ENCODE results near the gene FAM78A.
A peak's percentile ranks its signal among the peaks of the same experiment; 100 is the strongest.

The FAM78A gene

GRCh38 chr9:131282688-131283422 lies 6.5 kb upstream of the FAM78A start:
- no peak for DNase-seq (ENCODE audit: insufficient read length, low spot score)
- no peak for FAIRE-seq
- TF ChIP-seq PAX5 (IDR thresholded peaks at IDR 0.05; ENCODE audit: insufficient read depth, low read length, severe bottlenecking) (no peak), SPI1 (IDR thresholded peaks at IDR 0.05; ENCODE audit: low read depth, low read length) (no peak), POLR2A (IDR thresholded peaks at IDR 0.05; ENCODE audit: low read depth, low read length) (no peak)

DNA sequence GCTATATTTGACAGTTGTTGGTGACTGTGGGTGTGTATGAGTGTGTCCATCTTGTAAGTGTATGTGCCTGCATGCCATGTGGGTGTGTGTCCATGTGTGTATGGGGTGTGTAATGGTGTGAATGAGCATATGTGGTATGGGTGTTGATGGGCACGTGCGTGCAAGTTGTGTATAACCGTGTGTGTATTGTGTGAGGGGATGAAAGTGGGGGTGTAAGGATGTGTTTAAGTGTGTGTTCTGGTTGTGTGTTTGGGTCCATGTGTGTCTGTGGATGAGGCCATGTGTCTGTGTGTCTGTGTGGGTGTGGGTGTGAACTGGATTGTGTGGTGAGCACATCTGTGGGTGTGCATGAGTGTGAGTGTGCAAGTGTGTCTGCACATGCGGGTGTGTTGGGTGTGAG lies 5.9 kb upstream of the FAM78A start:
- no peak for TF ChIP-seq SPI1 (IDR thresholded peaks at IDR 0.05; ENCODE audit: low read depth, low read length)
- FAIRE-seq (no peak), DNase-seq (ENCODE audit: insufficient read length, low spot score) (no peak)

- TF ChIP-seq POLR2A (IDR thresholded peaks at IDR 0.05; ENCODE audit: low read depth, low read length) (no peak), TAF1 (IDR thresholded peaks at IDR 0.05; ENCODE audit: low read depth, low read length) (no peak), POU2F2 (IDR thresholded peaks at IDR 0.05; ENCODE audit: low read depth, low read length) (no peak), SPI1 (IDR thresholded peaks at IDR 0.05; ENCODE audit: low read depth, low read length) (no peak), PAX5 (IDR thresholded peaks at IDR 0.05; ENCODE audit: insufficient read depth, low read length, severe bottlenecking) (no peak), POLR2AphosphoS5 (IDR thresholded peaks at IDR 0.05; ENCODE audit: low read depth, low read length) (no peak)
- DNase-seq (ENCODE audit: insufficient read length, low spot score): no peak
- FAIRE-seq: no peak
Measured at GRCh38 chr9:131281119-131281965, 5.0 kb upstream of the FAM78A start.

GRCh38 chr9:131280660-131281059 lies 4.3 kb upstream of the FAM78A start:
- TF ChIP-seq POLR2AphosphoS5 (IDR thresholded peaks at IDR 0.05; ENCODE audit: low read depth, low read length) (no peak), POLR2A (IDR thresholded peaks at IDR 0.05; ENCODE audit: low read depth, low read length) (no peak), POU2F2 (IDR thresholded peaks at IDR 0.05; ENCODE audit: low read depth, low read length) (no peak), PAX5 (IDR thresholded peaks at IDR 0.05; ENCODE audit: insufficient read depth, low read length, severe bottlenecking) (no peak), SPI1 (IDR thresholded peaks at IDR 0.05; ENCODE audit: low read depth, low read length) (no peak)
- DNase-seq (ENCODE audit: insufficient read length, low spot score) (no peak), FAIRE-seq (no peak)

DNA sequence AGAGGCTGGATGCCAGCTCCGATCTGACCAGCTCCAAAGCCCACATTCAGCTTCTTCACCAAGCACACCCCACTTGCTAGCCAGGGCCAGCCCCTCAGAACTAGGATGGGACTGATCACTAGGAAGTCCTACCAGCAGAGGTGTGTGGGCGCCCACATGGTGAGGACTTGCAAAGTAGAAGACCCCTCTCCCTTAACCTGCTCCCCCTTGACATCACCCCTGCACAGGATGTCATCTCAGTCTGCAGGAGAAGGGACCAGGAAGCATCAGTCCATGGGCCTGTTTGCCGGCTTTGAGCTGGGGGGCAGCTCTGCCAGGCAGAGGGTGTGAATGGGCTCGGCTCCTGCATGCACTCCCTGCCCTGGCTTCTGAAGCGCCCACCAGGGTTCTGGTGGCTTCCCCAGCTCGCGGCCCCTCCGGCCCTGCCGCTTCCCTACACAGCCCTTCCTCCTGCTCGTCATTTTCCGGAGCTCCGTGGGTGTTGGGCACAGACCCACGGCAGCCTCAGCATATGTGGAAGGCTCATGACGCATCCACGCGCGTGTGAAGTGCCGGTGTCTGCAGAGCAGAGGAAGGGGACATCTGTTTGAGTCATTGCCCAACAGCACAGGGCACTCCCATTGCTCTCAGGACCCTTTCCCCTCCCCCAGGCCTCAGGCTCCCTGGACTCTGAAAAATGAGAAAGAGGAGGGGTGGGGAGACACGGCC lies 3.7 kb upstream of the FAM78A start:
- no peak for FAIRE-seq
- TF ChIP-seq PAX5 (IDR thresholded peaks at IDR 0.05; ENCODE audit: insufficient read depth, low read length, severe bottlenecking): no peak
- no peak for TF ChIP-seq SPI1 (IDR thresholded peaks at IDR 0.05; ENCODE audit: low read depth, low read length)
- TF ChIP-seq POLR2AphosphoS5 (IDR thresholded peaks at IDR 0.05; ENCODE audit: low read depth, low read length): no peak
- no peak for TF ChIP-seq POLR2A (IDR thresholded peaks at IDR 0.05; ENCODE audit: low read depth, low read length)
- no peak for TF ChIP-seq TAF1 (IDR thresholded peaks at IDR 0.05; ENCODE audit: low read depth, low read length)
- no peak for TF ChIP-seq POU2F2 (IDR thresholded peaks at IDR 0.05; ENCODE audit: low read depth, low read length)
- no peak for DNase-seq (ENCODE audit: insufficient read length, low spot score)

DNA sequence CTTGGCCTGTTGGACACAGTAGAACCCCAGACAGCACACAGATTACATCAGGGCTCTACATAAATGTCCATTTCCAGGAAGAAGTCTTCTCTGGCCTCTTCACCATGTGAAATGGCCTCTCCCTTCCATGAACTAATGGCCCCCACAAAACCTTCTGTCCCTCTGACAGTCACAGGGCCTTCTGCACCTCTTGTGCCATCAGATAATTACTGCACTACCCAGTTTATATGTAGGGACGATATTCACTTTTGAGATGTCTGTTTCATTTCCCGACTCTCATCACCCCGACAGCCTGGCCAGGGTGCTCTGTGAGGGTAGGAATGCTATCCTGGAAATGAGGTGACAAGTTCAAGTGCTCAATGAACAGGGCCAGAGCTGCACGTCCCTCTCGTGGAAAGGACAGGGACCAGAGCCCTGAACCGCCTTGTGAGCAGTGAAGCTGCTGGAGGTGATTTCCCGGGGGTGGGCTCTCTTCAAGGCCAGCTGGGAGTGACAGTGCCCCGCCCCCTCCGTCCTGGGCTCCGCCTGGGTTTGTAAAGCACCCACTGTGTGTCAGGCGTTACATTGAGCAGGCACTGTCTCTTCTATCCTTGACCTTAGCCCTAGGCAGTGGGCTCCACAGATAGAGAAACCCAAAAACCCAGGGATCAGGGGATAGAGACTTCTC lies 3.0 kb upstream of the FAM78A start:
- TF ChIP-seq PAX5 (IDR thresholded peaks at IDR 0.05; ENCODE audit: insufficient read depth, low read length, severe bottlenecking) (no peak), POLR2A (IDR thresholded peaks at IDR 0.05; ENCODE audit: low read depth, low read length) (no peak), TAF1 (IDR thresholded peaks at IDR 0.05; ENCODE audit: low read depth, low read length) (no peak), POU2F2 (IDR thresholded peaks at IDR 0.05; ENCODE audit: low read depth, low read length) (no peak), SPI1 (IDR thresholded peaks at IDR 0.05; ENCODE audit: low read depth, low read length) (no peak), POLR2AphosphoS5 (IDR thresholded peaks at IDR 0.05; ENCODE audit: low read depth, low read length) (no peak)
- DNase-seq (ENCODE audit: insufficient read length, low spot score) (no peak), FAIRE-seq (no peak)

DNA sequence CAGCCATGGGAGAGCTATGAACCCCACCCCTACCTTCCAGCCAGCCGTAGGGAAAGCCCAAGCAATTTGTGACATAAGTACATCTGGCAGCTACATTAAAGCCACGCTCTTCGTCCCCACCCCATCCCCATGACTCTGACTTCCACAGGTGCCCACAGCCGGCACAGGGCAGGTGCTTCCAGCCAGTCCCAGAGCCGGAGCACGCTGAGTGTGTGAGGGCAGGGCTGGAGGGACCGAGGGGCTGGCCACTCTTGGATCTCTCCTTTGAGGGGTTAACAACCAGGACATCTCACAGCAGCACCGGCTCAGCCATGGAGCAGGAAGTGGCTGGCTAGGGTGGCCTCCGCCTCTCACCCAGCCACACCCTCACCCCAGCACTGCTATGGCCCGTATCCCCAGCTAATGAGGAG lies 2.4 kb upstream of the FAM78A start:
- TF ChIP-seq POLR2A (IDR thresholded peaks at IDR 0.05; ENCODE audit: low read depth, low read length) (no peak), POLR2AphosphoS5 (IDR thresholded peaks at IDR 0.05; ENCODE audit: low read depth, low read length) (no peak), PAX5 (IDR thresholded peaks at IDR 0.05; ENCODE audit: insufficient read depth, low read length, severe bottlenecking) (no peak), POU2F2 (IDR thresholded peaks at IDR 0.05; ENCODE audit: low read depth, low read length) (no peak), SPI1 (IDR thresholded peaks at IDR 0.05; ENCODE audit: low read depth, low read length) (no peak), TAF1 (IDR thresholded peaks at IDR 0.05; ENCODE audit: low read depth, low read length) (no peak)
- FAIRE-seq (no peak), DNase-seq (ENCODE audit: insufficient read length, low spot score) (no peak)

DNA sequence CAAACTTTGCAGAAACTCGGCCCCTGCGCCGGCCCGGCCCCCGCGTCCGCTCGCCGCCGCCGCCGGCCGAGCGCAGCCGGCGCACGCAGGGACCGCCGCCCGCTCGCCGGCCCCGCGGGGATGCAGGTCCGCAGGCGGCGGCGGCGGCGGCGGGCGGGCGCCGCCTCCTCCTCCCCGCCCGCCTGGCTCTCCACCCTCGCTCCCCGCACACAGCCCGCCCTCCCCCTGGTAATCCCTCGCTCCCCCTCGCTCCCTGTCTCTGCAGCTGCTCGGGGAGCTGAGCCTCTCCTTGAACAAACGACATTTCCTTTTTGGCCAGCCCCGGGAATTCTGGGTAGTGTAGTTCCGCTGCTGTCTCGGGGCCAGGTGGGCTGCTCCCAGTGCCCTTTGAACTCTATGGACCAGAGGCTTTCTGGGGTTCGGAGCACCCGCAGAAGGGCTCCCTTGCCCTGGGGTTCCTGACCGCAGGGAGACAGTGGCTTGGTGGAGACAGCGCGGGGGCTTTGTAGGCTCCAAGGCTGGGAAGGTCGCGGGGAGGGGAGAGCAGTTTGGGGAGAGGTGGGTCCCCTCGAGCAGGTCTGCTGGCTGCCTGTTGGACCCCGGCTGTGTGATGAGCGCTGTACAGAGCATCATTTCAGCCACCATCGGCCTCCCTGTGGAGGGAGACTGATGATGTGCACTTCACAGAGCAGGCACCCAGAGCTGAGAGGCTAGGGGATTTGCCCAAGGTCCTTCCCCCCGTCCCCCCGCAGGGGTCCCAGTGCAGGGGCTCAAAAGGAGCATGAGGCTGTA lies 1.8 kb upstream of the FAM78A start:
- no peak for FAIRE-seq
- TF ChIP-seq TAF1 (IDR thresholded peaks at IDR 0.05; ENCODE audit: low read depth, low read length) (no peak), SPI1 (IDR thresholded peaks at IDR 0.05; ENCODE audit: low read depth, low read length) (no peak), PAX5 (IDR thresholded peaks at IDR 0.05; ENCODE audit: insufficient read depth, low read length, severe bottlenecking) (no peak), POLR2AphosphoS5 (IDR thresholded peaks at IDR 0.05; ENCODE audit: low read depth, low read length) (no peak), POU2F2 (IDR thresholded peaks at IDR 0.05; ENCODE audit: low read depth, low read length) (no peak), POLR2A (IDR thresholded peaks at IDR 0.05; ENCODE audit: low read depth, low read length) (no peak)
- peak; percentile 85 for DNase-seq (ENCODE audit: insufficient read length, low spot score)

Measured in GM12891 (cell line).